ENCODE results near the gene GPC6.

- TF ChIP-seq EZH2 (IDR thresholded peaks at IDR 0.05; ENCODE audit: insufficient read depth, poor library complexity, severe bottlenecking), result no peak
- no peak for TF ChIP-seq EZH2phosphoT487 (IDR thresholded peaks at IDR 0.05; ENCODE audit: insufficient read depth, low read depth)
Observed at GRCh38 chr13:93716623-93717022, 490.0 kb downstream of the GPC6 start.

All from GM23248 (cell line).